ENCODE measurements around the gene PRKX.
"Not testable (repeated sequence)": the region's sequence is repeated elsewhere in the genome, so short reads cannot be mapped to it uniquely, and the experiment has no call there.

DNA sequence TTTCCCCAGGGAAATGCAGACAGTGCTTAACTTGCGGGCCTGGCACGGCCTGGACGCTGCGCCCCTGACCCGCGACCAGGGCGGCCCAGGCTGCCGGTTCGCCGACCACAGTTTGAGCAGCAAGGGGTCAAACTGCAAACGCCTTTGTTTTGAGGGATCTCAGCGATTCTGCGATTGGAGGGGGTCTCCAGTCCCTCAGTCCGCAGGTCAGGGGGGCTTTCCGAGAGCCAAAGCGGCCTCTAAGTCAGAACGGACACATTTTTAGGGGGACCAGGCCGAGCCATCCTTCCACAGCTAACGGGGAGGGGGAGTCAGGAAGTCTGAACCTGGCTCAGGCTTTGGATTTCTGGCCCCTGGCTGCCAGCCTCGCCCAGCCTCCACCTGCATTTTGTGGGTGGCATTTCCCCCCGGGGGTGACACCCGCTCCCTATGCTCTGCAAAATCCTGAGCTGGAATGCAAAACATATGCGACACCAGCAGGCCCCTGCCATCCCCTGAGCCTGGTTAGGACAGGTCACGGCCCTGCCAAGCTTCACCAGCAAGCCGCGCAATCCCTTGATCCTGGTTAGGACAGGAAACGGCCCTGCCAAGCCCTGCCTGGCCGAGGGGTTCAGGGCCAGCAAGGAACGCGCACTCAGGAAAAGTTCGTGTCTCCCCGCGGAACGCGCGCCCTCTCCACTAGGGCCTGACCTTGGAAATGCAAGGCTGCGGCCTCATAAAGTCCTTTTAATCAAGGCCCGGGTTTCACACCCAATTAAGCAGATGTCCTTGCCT lies 1.4 kb upstream of the PRKX start:
- TF ChIP-seq, protein P1, sequence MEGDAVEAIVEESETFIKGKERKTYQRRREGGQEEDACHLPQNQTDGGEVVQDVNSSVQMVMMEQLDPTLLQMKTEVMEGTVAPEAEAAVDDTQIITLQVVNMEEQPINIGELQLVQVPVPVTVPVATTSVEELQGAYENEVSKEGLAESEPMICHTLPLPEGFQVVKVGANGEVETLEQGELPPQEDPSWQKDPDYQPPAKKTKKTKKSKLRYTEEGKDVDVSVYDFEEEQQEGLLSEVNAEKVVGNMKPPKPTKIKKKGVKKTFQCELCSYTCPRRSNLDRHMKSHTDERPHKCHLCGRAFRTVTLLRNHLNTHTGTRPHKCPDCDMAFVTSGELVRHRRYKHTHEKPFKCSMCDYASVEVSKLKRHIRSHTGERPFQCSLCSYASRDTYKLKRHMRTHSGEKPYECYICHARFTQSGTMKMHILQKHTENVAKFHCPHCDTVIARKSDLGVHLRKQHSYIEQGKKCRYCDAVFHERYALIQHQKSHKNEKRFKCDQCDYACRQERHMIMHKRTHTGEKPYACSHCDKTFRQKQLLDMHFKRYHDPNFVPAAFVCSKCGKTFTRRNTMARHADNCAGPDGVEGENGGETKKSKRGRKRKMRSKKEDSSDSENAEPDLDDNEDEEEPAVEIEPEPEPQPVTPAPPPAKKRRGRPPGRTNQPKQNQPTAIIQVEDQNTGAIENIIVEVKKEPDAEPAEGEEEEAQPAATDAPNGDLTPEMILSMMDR (IDR thresholded peaks at IDR 0.05): not testable (repeated sequence)
- TF ChIP-seq POLR2A (IDR thresholded peaks at IDR 0.05): not testable (repeated sequence)

All from right lobe of liver (tissue), 4 donors.